Measurements from ENCODE around the gene RSRC1.
"Not testable (repeated sequence)": the region's sequence is repeated elsewhere in the genome, so short reads cannot be mapped to it uniquely, and the experiment has no call there.

Gene RSRC1

GRCh38 chr3:158463556-158463955, 353.7 kb downstream of the RSRC1 start:
- no peak for DNase-seq (ENCODE audit: low read depth, low spot score)

DNA sequence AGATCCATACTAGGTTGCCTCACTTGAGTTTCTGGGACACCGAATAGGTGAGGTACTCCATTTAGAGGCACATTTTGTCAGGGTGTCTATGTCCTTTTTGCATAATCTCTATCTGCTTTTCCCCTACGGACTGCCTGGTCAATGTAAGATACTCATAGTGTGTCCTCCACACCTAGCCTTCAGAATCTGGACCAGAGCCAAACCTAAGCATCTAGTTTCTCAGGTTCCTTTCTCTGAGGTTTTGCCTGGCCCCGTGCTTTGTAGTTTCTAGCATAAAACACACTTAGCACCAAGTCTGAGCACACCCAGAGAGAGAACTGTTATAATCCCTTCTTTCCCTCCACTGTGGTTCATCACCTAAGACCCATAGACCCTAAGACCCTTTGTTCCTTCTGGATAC, 355.2 kb downstream of the RSRC1 start:
- no peak for DNase-seq (ENCODE audit: low read depth, low spot score)

DNA sequence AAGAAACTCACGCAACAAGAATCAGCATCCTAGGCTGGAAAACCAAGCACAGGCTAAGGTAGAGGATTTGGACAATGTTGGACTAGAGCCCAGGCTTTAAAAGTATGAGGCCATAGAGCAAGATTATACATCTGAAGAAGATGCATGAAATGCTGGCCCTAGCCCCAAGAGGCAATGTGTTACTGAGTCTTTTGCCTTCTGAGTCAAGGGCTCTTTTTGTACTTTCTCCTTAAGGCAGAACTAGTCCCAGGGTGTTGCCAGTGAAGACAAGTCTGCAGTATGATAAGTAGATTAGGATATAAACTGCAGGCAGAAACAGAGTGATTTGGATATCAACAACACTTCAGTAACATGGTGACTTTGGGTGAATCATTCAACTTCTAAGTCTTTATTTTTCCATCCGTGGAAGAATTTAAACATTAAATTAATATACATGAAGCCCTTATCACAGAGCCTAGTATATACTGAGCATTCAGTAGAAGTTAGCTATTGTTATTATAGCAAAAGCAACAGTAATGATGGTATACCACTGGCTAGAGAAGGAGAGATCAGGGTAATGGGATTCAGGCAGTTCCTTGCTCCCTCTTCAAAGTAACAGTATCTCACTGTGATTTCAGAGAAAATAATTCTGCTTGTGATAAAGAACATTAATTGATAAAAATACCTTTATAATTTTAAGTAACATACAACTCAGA, 361.2 kb downstream of the RSRC1 start:
- DNase-seq (ENCODE audit: low read depth, low spot score): no peak

DNA sequence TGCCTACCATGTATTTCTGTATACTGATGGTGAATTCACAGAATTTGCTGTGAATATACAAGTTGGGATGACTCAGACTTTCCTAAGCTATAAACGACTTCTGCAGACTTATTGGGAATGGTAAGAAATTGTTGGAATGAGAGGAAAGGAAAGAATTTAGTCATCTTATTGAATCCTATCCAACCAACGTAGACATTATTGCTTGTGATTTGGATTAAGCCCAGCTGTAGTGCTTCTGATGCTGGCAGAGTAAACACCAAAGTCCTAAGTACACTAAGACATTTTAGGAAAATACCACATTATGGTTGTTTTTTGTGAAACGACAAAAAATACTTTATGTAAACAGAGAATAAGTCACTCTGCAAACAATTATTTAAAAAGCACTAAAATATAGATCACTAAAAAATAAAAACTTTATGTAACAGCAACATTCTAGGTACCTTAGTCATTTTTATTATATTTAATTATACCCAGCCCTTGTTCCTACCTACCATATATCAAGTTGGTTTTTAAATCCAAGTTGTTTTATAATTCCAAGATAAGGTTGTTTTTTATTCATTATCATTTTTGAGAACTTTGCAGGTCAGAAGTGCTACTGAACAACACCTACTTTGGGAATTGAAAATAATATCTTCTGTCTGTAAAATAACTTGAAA, 361.9 kb downstream of the RSRC1 start:
- DNase-seq (ENCODE audit: low read depth, low spot score): no peak

DNA sequence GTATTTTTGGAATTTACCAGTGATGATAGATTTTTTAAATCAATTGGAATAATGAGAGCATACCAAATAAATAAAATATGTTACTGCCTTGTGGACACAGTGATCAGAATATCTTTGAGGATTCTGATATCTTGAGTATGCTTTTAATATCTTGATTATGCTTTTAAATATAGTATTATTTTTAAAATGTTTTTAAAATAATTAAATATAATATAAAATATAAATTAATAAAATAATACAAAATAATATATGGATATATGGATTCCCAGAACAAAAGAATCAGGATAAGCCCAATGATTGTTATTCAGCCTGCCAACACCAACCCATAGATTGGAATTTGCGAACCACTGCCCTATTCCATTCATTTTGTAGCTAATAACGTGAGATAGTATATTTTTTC, 369.2 kb downstream of the RSRC1 start:
- no peak for DNase-seq (ENCODE audit: low read depth, low spot score)

GRCh38 chr3:158483701-158484235, 373.9 kb downstream of the RSRC1 start:
- DNase-seq (ENCODE audit: low read depth, low spot score): no peak

DNA sequence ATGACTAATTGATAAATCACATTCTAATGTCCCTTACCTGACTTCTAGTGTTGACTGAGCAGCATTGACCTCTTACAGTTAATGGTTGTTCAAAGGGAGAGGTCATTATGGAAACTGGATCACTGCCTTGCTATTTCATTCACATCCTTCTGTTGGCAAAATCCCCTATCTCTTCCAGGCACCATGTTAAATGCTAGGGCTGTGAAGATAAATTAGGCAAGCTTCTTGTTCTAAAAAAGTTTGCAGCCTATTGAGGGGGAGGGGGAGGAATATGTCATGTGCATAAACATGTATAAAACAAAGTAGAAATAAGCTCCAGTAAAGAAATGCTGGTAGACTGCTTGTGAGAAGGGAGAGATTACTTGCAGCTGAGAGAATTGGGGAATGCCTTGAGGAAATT, 376.3 kb downstream of the RSRC1 start:
- no peak for DNase-seq (ENCODE audit: low read depth, low spot score)

DNA sequence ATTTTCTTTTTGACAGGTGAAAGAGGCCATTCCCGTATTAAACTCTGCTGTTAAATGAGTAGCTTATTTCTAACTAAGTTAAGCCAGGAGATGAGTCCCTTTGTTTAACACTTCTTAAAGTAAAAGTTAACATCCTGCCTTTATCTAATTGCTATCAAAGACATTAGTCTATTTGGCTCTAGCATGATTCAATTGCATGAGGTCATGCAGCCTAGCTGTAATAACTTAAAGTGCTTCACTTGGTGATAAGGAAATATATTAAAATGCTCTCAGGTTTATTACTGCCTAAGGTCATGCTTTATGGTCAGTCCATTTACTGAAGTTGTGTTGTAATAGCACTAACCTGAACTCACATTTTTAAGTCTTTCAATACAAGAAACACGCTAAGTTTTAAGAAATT, 378.8 kb downstream of the RSRC1 start:
- no peak for DNase-seq (ENCODE audit: low read depth, low spot score)

DNA sequence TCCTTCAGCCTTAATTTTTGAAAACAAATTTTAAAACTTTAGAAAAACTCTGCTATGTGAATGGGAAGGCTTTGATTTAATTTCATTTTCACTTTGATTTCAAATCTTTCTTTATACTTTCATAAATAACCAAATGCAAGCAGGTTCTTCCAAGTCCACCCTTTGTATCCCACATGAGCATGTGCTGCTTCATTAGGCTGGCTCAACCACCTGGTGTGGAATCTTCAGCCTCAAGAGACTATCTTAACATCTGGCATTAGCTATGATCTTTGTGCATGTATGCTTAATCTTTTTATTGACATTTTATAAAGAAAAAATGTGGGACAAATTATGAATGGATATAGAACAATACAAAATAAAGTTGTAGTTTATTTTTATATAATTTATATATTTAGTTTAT, 379.3 kb downstream of the RSRC1 start:
- DNase-seq (ENCODE audit: low read depth, low spot score): no peak

GRCh38 chr3:158491968-158492367, 382.1 kb downstream of the RSRC1 start:
- DNase-seq (ENCODE audit: low read depth, low spot score): no peak

GRCh38 chr3:158492685-158493084, 382.8 kb downstream of the RSRC1 start:
- DNase-seq (ENCODE audit: low read depth, low spot score): no peak

DNA sequence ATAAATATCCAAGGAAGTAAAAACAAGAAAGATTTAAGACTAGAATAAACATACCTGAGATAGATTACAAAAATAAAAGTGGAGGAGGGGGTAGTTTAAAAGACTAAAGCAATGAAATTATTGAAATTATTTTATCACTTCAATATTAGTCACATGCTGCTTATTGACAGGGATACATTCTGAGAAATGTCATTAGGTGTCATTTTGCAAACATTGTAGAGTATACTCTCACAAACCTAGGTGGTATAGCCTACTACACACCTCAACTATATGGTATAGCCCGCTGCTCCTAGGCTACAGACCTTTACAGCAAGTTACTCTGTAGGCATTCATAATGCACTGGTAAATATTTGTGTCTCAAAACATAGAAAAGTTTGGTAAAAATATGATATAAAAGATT, 384.0 kb downstream of the RSRC1 start:
- no peak for DNase-seq (ENCODE audit: low read depth, low spot score)

GRCh38 chr3:158494673-158495072, 384.8 kb downstream of the RSRC1 start:
- no peak for DNase-seq (ENCODE audit: low read depth, low spot score)

DNA sequence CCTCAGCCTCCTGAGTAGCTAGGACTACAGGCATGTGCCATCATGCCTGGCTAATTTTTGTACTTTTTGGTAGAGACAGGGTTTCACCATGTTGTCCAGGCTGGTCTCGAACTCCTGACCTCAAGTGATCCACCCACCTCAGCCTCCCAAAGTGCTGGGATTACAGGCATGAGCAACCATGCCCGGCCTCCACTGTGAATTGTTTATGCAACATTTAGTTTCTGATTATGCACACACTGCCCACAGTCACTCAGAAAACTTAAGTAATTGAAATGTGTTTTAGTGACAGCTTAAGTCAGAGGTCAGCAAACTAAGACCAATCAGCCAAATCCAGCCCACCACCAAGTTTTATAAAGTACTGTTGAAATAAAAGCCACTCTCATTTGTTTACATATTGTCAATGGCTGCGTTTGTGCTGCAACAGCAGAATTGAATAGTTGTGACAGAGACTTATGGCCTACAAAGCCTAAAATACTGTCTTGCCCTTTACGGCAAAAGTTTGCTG, 385.6 kb downstream of the RSRC1 start:
- not testable (repeated sequence) for DNase-seq (ENCODE audit: low read depth, low spot score)

GRCh38 chr3:158505117-158505516, 395.2 kb downstream of the RSRC1 start:
- no peak for DNase-seq (ENCODE audit: low read depth, low spot score)

DNA sequence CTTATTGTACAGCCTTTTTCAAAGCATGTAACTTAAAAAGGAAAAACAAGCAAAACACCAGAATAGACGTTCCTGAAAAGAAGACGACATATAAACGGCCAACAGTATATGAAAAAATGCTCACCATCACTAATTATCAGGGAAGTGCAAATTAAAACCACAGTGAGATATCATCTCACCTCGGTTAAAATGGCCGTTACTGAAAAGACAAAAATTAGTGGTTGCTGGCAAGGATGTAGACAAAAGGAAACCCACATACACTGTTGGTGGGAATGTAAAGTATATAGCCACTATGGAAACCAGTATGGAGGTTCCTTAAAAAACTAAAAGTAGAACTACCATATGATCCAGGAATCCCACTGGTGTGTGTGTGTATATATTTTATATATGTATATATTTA, 396.6 kb downstream of the RSRC1 start:
- no peak for DNase-seq (ENCODE audit: low read depth, low spot score)

DNA sequence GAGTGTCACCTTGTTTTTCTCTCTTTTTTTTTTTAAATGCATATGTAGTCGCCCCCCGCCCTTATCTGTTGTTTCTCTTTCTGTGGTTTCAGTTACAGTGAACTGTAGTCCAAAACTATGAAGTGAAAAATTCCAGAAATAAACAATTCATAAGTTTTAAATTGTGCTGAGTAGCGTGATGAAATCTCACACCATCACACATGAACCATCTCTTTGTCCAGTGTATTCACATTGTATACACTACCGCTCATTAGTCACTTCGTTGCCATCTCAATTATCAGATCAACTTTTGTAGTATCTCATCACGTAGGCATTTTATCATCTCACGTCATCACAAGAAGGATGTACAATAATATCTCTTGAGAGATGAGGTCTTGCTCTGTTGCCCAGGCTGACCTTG, 398.6 kb downstream of the RSRC1 start:
- no peak for DNase-seq (ENCODE audit: low read depth, low spot score)

DNA sequence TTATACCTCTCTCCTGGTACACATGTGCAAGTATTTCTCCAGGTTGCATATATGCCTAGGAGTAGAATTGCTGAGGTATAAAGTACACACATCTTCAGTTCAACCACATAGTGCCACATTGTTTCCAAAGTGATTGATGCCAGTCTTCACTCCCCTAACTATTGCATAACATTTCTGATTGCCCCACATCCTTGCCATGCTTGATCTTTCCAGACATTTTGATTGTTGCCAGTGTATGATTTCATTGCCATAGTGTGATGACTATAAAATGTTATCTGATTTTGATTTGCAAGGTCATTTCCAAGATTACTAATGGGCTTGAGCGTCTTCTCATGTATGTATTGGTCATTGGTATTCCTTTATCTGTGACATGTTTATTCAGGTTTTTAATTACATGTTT, 400.0 kb downstream of the RSRC1 start:
- no peak for DNase-seq (ENCODE audit: low read depth, low spot score)

DNA sequence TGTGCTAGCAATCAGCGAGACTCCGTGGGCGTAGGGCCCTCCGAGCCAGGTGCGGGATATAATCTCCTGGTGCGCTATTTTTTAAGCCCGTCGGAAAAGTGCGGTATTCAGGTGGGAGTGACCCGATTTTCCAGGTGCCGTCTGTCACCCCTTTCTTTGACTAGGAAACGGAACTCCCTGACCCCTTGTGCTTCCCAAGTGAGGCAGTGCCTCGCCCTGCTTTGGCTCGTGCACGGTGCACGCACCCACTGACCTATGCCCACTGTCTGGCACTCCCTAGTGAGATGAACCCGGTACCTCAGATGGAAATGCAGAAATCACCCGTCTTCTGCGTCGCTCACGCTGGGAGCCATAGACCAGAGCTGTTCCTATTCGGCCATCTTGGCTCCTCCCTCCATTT, 406.8 kb downstream of the RSRC1 start:
- DNase-seq (ENCODE audit: low read depth, low spot score): not testable (repeated sequence)

- DNase-seq (ENCODE audit: low read depth, low spot score): no peak
Measured at GRCh38 chr3:158519776-158520175, 409.9 kb downstream of the RSRC1 start.

DNA sequence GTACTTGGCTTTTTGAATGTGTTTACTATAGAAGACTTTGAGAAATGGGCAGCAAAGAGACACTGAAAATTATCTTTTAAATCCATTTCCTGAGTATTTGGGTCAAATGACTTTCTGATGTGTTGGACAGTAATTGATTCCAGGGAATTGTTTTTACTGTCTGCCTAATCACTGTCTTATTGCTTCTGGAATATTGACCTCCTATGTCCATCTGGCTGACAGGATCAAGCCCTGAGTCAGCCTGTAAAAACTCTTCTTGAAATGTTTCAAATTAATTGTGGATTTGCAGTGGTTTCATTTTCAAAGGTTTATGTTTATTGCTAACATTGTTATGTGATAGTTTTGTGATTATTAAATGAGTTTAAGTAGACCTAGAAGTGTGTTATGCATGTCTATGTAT, 410.5 kb downstream of the RSRC1 start:
- no peak for DNase-seq (ENCODE audit: low read depth, low spot score)

- DNase-seq (ENCODE audit: low read depth, low spot score): no peak
Measured at GRCh38 chr3:158522221-158523136, 412.6 kb downstream of the RSRC1 start.
